Brain microvascular endothelial cell (primary cell): Measurements from ENCODE around the gene PFN3.

Experiments
- DNase-seq: peaks from one replicate; pipeline ENCODE4 v3.0.0-alpha.2; 2020
- H3K27ac ChIP-seq: fragments of 250-450 bp; sonication (Bioruptor Pico); 2 replicates; pipeline ENCODE4 v1.5.1; 2020; ENCODE audit warnings: mild to moderate bottlenecking, moderate library complexity
- H3K27me3 ChIP-seq: fragments of 250-450 bp; sonication (Bioruptor Pico); replicated peaks from 2 replicates; pipeline ENCODE4 v1.5.1; 2020; ENCODE audit warnings: mild to moderate bottlenecking
- H3K36me3 ChIP-seq: fragments of 250-450 bp; sonication (Bioruptor Pico); replicated peaks from 2 replicates; pipeline ENCODE4 v1.5.1; 2020; ENCODE audit warnings: mild to moderate bottlenecking
- H3K4me3 ChIP-seq: 2 replicates; pipeline ENCODE4 v1.5.1; 2011; ENCODE audit warnings: low read depth, mild to moderate bottlenecking, control low read depth, low read length, moderate library complexity
- in situ Hi-C: cut with HindIII; loops from 2 replicates; pipeline ENCODE4 v1.10.0; 2017; ENCODE audit warnings: low sequenced_read_pairs, low pct_ligation_motif_present
- TF ChIP-seq, protein P1 (sequence below): IDR thresholded peaks from 2 replicates; pipeline ENCODE4 v1.5.1; 2011; ENCODE audit warnings: low read depth, mild to moderate bottlenecking, moderate library complexity, low read length, control low read depth, inconsistent platforms; ENCODE audit errors: missing control alignments

Gene PFN3

DNA sequence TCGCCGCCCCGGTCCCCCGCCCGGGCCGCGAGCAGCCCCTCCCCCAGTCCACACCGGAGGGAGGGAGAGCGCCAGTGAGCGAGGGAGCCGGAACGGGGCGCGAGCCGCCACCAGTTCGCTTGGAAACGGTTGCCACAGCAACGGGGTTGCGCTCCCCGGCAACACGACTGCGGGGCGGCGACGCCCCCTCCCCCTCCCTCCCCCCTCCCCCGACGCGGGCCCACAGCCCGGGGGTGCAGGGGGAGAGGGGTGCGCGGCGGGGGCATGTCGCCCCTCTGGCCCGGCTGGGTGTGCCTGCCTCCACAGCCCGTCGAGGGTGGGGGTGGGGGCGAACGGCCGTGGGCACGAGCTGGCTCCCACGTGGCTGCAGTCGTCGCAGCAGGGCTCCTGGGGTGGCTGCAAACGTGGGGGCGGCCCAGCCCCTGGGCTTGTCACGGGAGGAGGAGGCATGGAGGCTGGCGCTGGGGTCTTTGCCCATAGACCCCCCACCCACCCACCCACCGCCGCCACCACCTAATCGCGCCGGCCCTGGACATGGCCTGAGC, 46.7 kb upstream of the PFN3 start:
- in situ Hi-C loops, result loop anchor here (25.0 kb wide), 1 partner anchor 135 kb away; the partner anchor contains the start of genes MXD3, PRELID1 and RAB24
- TF ChIP-seq, protein P1, sequence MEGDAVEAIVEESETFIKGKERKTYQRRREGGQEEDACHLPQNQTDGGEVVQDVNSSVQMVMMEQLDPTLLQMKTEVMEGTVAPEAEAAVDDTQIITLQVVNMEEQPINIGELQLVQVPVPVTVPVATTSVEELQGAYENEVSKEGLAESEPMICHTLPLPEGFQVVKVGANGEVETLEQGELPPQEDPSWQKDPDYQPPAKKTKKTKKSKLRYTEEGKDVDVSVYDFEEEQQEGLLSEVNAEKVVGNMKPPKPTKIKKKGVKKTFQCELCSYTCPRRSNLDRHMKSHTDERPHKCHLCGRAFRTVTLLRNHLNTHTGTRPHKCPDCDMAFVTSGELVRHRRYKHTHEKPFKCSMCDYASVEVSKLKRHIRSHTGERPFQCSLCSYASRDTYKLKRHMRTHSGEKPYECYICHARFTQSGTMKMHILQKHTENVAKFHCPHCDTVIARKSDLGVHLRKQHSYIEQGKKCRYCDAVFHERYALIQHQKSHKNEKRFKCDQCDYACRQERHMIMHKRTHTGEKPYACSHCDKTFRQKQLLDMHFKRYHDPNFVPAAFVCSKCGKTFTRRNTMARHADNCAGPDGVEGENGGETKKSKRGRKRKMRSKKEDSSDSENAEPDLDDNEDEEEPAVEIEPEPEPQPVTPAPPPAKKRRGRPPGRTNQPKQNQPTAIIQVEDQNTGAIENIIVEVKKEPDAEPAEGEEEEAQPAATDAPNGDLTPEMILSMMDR, result no peak
- Histone ChIP-seq H3K4me3 (peak overlapping the region; percentile 53), H3K27ac (peak overlapping the region; percentile 45), H3K27me3 (no peaks in the 10 kb centered on the region), H3K36me3 (peaks cover under 1% of the 10 kb centered on the region)
- no peak for DNase-seq

GRCh38 chr5:177446200-177447065, 46.0 kb upstream of the PFN3 start, which contains the start of gene PRR7:
PRR7 (plus strand) TSS chr5:177446814; CDS start chr5:177455068, 8,254 bp downstream.
- Histone ChIP-seq H3K4me3 (peak within 1 kb of the TSS; percentile 65), H3K36me3 (peaks cover 2% of the 10 kb centered on the region), H3K27ac (peak within 1 kb of the TSS; percentile 45), H3K27me3 (no peaks in the 10 kb centered on the region)
- in situ Hi-C loops, result loop anchor here (25.0 kb wide), 1 partner anchor 134 kb away; the partner anchor contains the start of genes MXD3, PRELID1 and RAB24
- DNase-seq, result peak; percentile 52
- TF ChIP-seq, protein P1, result peak; percentile 13

DNA sequence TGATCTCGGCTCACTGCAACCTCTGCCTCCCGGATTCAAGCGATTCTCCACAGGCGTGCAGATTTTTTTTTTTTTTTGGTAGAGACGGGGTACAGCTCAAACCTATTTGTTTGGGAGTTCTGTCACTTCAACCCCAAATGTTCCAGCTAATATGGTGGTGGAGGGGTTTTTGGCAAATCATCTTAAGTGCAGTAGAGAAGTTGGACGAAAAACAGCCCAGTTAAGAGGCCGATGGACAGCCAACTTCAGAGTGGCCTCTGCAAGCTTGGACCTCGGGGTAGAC, 45.4 kb upstream of the PFN3 start:
- no peak for DNase-seq
- H3K27me3 ChIP-seq, result no peaks in the 10 kb centered on the region
- TF ChIP-seq, protein P1, result no peak
- H3K36me3 ChIP-seq, result peaks cover 4% of the 10 kb centered on the region
- no peak overlapping the region for H3K27ac ChIP-seq
- peak overlapping the region; percentile 65 for H3K4me3 ChIP-seq
- in situ Hi-C loops, result loop anchor here (25.0 kb wide), 1 partner anchor 134 kb away; the partner anchor contains the start of genes MXD3, PRELID1 and RAB24

DNA sequence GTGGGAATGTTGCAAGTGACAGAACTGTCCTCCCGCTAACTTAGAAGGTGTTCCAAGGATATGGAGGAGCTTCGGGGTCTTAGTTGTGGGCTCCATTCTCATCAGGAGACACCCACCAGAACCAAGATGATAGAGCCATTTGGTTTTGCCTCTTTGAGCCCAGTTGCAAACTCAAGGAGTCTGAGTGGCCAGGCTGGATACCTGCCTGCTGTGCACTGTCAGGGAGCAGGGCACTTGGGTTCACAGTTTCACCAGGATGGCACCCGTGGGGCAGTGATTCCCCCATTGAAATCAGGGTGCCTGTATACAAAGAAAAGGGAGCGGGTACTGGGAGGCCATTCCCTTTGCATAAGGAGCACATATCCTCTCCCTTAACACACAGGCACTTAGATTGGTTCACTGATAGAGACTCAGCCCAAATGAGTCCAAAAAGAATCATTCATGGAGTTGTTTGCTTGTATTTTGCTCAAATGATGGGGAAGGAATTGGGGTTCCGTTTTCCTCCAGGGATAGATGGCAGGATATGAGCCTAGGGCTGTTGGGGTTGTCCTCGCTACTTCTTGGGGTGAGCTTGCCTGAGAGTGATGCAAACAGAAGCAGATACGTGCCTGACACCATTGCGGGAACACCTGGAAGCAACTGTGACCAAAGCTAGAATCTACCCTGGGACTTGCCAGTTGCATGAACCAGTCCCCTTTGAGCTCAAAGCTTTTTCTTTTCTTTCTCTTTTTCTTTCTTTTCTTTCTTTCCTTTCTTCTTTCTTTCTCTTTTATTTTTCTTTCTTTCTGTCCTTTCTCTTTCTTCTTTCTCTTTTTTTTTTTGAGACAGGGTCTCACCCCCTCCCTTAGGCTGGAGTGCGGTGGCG, 44.8 kb upstream of the PFN3 start:
- in situ Hi-C loops, result loop anchor here (25.0 kb wide), 1 partner anchor 133 kb away; the partner anchor contains the start of genes MXD3, PRELID1 and RAB24
- Histone ChIP-seq H3K36me3 (peaks cover 4% of the 10 kb centered on the region), H3K4me3 (no peak overlapping the region), H3K27ac (no peak overlapping the region), H3K27me3 (no peaks in the 10 kb centered on the region)
- no peak for DNase-seq
- TF ChIP-seq, protein P1, result no peak

DNA sequence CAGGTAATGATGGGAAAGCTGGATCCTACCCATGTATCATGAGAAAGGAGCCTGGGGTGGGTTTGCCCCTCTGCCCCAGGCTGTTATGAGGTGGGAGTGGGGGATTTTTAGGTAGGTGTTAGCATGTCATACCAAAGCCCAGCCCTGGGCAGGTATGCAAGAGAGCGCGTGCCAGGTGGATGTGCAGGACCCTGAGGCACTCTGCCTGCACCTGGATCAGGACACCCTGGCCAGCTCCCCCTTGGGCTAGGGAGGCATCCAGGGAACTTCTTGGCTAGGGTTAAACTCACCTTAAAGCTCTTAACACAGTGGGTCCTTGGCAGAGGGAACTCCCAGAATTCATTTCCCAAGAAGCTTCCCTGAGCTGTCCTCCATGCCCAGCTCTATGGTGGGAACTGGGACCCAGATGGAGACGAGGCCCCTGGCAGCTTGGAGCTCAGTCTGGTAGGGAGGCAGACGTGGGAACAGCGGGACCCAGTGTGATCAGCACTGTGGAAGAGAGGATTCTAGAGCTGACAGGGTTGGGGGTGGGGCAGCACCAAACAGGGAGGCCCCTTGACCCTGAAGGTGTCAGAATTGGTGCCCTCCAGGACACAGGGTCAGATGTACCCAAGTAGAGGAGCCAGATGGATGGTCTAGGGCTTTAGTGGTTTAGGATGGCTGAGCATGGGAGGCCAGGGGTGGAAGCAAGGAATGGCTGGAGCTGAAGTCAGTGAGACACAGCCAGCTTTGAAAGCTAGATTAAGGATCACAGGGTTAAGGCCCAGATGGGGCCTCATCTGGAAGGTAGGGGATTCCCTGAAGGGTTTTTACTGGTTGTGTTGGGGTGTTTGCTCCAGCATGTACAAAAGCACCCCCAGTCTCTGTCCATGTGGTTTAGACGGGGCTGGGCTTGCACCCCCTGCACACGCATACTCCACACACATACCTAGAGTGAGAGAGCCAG, 43.9 kb upstream of the PFN3 start:
- in situ Hi-C loops, result loop anchor here (25.0 kb wide), 1 partner anchor 132 kb away; the partner anchor contains the start of genes MXD3, PRELID1 and RAB24
- DNase-seq, result no peak
- no peak overlapping the region for H3K27ac ChIP-seq
- H3K27me3 ChIP-seq, result no peaks in the 10 kb centered on the region
- H3K36me3 ChIP-seq, result peaks cover 4% of the 10 kb centered on the region
- no peak overlapping the region for H3K4me3 ChIP-seq
- TF ChIP-seq, protein P1, result no peak
